ENCODE data around the gene ATP8A2. TPM values are rescaled to one million over a fixed set of nuclear protein-coding genes. Genes with fewer than 3 reads are reported as not detected.
A peak's percentile ranks its signal among the peaks of the same experiment; 100 is the strongest.

Gene ATP8A2
- total RNA-seq, 1 donor from 2014 or later, result 1.3 TPM

DNA sequence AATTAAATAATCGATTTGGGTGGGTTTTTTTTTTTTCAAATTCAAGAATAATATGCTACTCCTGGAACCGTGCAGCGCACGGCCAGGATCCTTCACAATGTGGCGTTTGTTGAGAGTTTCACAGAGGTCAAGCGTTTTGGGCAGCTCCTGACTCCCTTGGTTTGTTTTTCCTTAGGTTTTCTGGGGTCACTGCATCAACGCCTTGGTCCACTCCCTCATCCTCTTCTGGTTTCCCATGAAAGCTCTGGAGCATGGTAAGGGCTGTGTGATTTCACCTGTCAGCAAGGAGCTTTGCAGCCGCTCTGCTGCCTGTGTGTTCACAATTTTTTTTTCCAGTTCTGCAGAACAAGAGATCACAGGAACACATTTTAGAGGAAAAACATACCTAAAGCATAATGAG, 467.6 kb downstream of the ATP8A2 start:
- Histone ChIP-seq H3K4me2 (ENCODE audit: low read length) (no peak overlapping the region), H3K4me1 (ENCODE audit: insufficient read depth, low read length) (peaks cover 7% of the 10 kb centered on the region), H3K4me3 (ENCODE audit: insufficient read depth, low read depth, low read length) (no peak overlapping the region), H2AFZ (ENCODE audit: low read depth, low read length) (no peak overlapping the region), H3K36me3 (ENCODE audit: insufficient read depth, low read length) (no peaks in the 10 kb centered on the region), H3K27ac (ENCODE audit: low read depth, low read length) (no peak overlapping the region), H3K27me3 (ENCODE audit: insufficient read depth, low read length) (no peaks in the 10 kb centered on the region), H3K79me2 (ENCODE audit: insufficient read depth, low read length) (no peaks in the 10 kb centered on the region), H4K20me1 (ENCODE audit: insufficient read depth, low read length) (no peaks in the 10 kb centered on the region), H3K9me3 (ENCODE audit: insufficient read depth, low read depth, low read length) (no peaks in the 10 kb centered on the region), H3K9ac (ENCODE audit: low read length) (no peak overlapping the region)
- DNase-seq (ENCODE audit: low read depth), result no peak
- H3K27me3 Mint-ChIP-seq (ENCODE audit: low read depth, unreplicated experiment), result peaks cover 9% of the 10 kb centered on the region
- H3K9me3 Mint-ChIP-seq (ENCODE audit: unreplicated experiment), result peaks cover 7% of the 10 kb centered on the region
- no peak overlapping the region for H3K4me3 Mint-ChIP-seq (ENCODE audit: unreplicated experiment)
- no peaks in the 10 kb centered on the region for H3K4me1 Mint-ChIP-seq (ENCODE audit: low read depth, unreplicated experiment)
- no peak overlapping the region for H3K27ac Mint-ChIP-seq (ENCODE audit: unreplicated experiment)
- no peak for TF ChIP-seq CTCF (IDR thresholded peaks at IDR 0.05; ENCODE audit: insufficient read depth, low read depth, low read length)
- peaks cover 2% of the 10 kb centered on the region for H3K36me3 Mint-ChIP-seq (ENCODE audit: low read depth, unreplicated experiment)
- no peak for FAIRE-seq

- no peaks in the 10 kb centered on the region for H3K36me3 ChIP-seq (ENCODE audit: insufficient read depth, low read length)
- H3K4me3 ChIP-seq (ENCODE audit: insufficient read depth, low read depth, low read length), result no peak overlapping the region
- no peak for FAIRE-seq
- H3K79me2 ChIP-seq (ENCODE audit: insufficient read depth, low read length), result no peaks in the 10 kb centered on the region
- no peaks in the 10 kb centered on the region for H3K9me3 ChIP-seq (ENCODE audit: insufficient read depth, low read depth, low read length)
- no peak for DNase-seq (ENCODE audit: low read depth)
- no peaks in the 10 kb centered on the region for H3K27me3 ChIP-seq (ENCODE audit: insufficient read depth, low read length)
- no peaks in the 10 kb centered on the region for H4K20me1 ChIP-seq (ENCODE audit: insufficient read depth, low read length)
- Mint-ChIP-seq H3K4me1 (ENCODE audit: low read depth, unreplicated experiment) (no peaks in the 10 kb centered on the region), H3K27ac (ENCODE audit: unreplicated experiment) (no peak overlapping the region), H3K4me3 (ENCODE audit: unreplicated experiment) (no peak overlapping the region), H3K27me3 (ENCODE audit: low read depth, unreplicated experiment) (peaks cover 6% of the 10 kb centered on the region), H3K9me3 (ENCODE audit: unreplicated experiment) (peaks cover 6% of the 10 kb centered on the region), H3K36me3 (ENCODE audit: low read depth, unreplicated experiment) (peaks cover 2% of the 10 kb centered on the region)
- peak overlapping the region; percentile 14 for H3K4me2 ChIP-seq (ENCODE audit: low read length)
- no peak overlapping the region for H3K27ac ChIP-seq (ENCODE audit: low read depth, low read length)
- H3K9ac ChIP-seq (ENCODE audit: low read length), result peak overlapping the region; percentile 32
- peaks cover 7% of the 10 kb centered on the region for H3K4me1 ChIP-seq (ENCODE audit: insufficient read depth, low read length)
- peak overlapping the region; percentile 35 for H2AFZ ChIP-seq (ENCODE audit: low read depth, low read length)
- no peak for TF ChIP-seq CTCF (IDR thresholded peaks at IDR 0.05; ENCODE audit: insufficient read depth, low read depth, low read length)
- TF ChIP-seq EZH2 (IDR thresholded peaks at IDR 0.05; ENCODE audit: insufficient read depth, low read length), result no peak
Measured at GRCh38 chr13:25840261-25840660, 468.5 kb downstream of the ATP8A2 start.

- H4K20me1 ChIP-seq (ENCODE audit: insufficient read depth, low read length), result no peaks in the 10 kb centered on the region
- H3K79me2 ChIP-seq (ENCODE audit: insufficient read depth, low read length), result no peaks in the 10 kb centered on the region
- H3K4me1 Mint-ChIP-seq (ENCODE audit: low read depth, unreplicated experiment), result no peaks in the 10 kb centered on the region
- no peak overlapping the region for H3K4me3 Mint-ChIP-seq (ENCODE audit: unreplicated experiment)
- H3K4me3 ChIP-seq (ENCODE audit: insufficient read depth, low read depth, low read length), result no peak overlapping the region
- no peak overlapping the region for H3K9ac ChIP-seq (ENCODE audit: low read length)
- peaks cover 3% of the 10 kb centered on the region for H3K27me3 Mint-ChIP-seq (ENCODE audit: low read depth, unreplicated experiment)
- TF ChIP-seq CTCF (IDR thresholded peaks at IDR 0.05; ENCODE audit: insufficient read depth, low read depth, low read length), result no peak
- no peaks in the 10 kb centered on the region for H3K9me3 ChIP-seq (ENCODE audit: insufficient read depth, low read depth, low read length)
- H3K27ac ChIP-seq (ENCODE audit: low read depth, low read length), result no peak overlapping the region
- H3K9me3 Mint-ChIP-seq (ENCODE audit: unreplicated experiment), result peaks cover 6% of the 10 kb centered on the region
- no peak overlapping the region for H2AFZ ChIP-seq (ENCODE audit: low read depth, low read length)
- peaks cover 7% of the 10 kb centered on the region for H3K4me1 ChIP-seq (ENCODE audit: insufficient read depth, low read length)
- H3K27ac Mint-ChIP-seq (ENCODE audit: unreplicated experiment), result no peak overlapping the region
- no peaks in the 10 kb centered on the region for H3K36me3 ChIP-seq (ENCODE audit: insufficient read depth, low read length)
- DNase-seq (ENCODE audit: low read depth) (no peak), FAIRE-seq (no peak)
- H3K27me3 ChIP-seq (ENCODE audit: insufficient read depth, low read length), result no peaks in the 10 kb centered on the region
- H3K36me3 Mint-ChIP-seq (ENCODE audit: low read depth, unreplicated experiment), result no peaks in the 10 kb centered on the region
- peak overlapping the region; percentile 14 for H3K4me2 ChIP-seq (ENCODE audit: low read length)
Measured at GRCh38 chr13:25840931-25841330, 469.2 kb downstream of the ATP8A2 start.

All from astrocyte (in vitro differentiated cells and primary cell).